SK-N-SH (cell line): ENCODE data around the gene MAPK8IP3. TPM values are rescaled to one million over a fixed set of nuclear protein-coding genes. Genes with fewer than 3 reads are reported as not detected.
"Not testable (repeated sequence)": the region's sequence is repeated elsewhere in the genome, so short reads cannot be mapped to it uniquely, and the experiment has no call there.

ENCODE experiments used
- CTCF ChIA-PET: fragments of 300-600, 350-600 bp; formaldehyde crosslinking; extraction: SDS; loops from one replicate; lab custom pipeline; 2021; lab: Yijun Ruan, JAX
- POLR2A ChIA-PET: fragments of 350-600 bp; sonication (Branson Sonifier 250); formaldehyde crosslinking; extraction: SDS; loops from one replicate; lab custom pipeline; 2020; ENCODE audit warnings: antibody characterized with exemption, inconsistent platforms; lab: Yijun Ruan, JAX
- DNase-seq: peaks from one replicate; pipeline ENCODE4 v3.0.0; 2012
- H2AFZ ChIP-seq: fragments of 200-600 bp; sonication (generic); 2 replicates; pipeline ENCODE4 v1.8.1; 2016; ENCODE audit warnings: antibody characterized with exemption, mild to moderate bottlenecking, low read depth
- H3F3A ChIP-seq: fragments of 200-600 bp; sonication (generic); replicated peaks from 2 replicates; pipeline ENCODE3; 2016; ENCODE audit warnings: antibody characterized with exemption, mild to moderate bottlenecking; ENCODE audit not compliant: insufficient read depth
- H3K27ac ChIP-seq, 2 experiments: fragments of 200-500 bp in 1 of 2; fragments of 200-600 bp in 1 of 2; sonication (Bioruptor generic) in 1 of 2; sonication (generic), shearing (Covaris generic) in 1 of 2; 2 replicates each; pipeline versions ENCODE4 v1.5.1 to v1.6.1; 2014 to 2016; ENCODE audit warnings: low read depth in 2 of 2, inconsistent platforms in 1 of 2, low read length in 1 of 2, mild to moderate bottlenecking in 1 of 2, mixed read lengths in 1 of 2
- H3K27me3 ChIP-seq: fragments of 200-600 bp; sonication (generic), shearing (Covaris generic); 2 replicates; pipeline ENCODE4 v1.6.1; 2016; ENCODE audit warnings: mixed run types; ENCODE audit not compliant: insufficient read depth
- H3K36me3 ChIP-seq, 2 experiments: fragments of 200-500 bp in 1 of 2; fragments of 200-600 bp in 1 of 2; sonication (Bioruptor generic) in 1 of 2; sonication (generic) in 1 of 2; replicated peaks in 1 of 2; 2 replicates each; pipeline versions ENCODE3 to v1.5.1; 2014 to 2016; ENCODE audit warnings: low read length in 1 of 2, mild to moderate bottlenecking in 1 of 2; ENCODE audit not compliant: insufficient read depth in 2 of 2, control insufficient read depth in 1 of 2
- H3K4me1 ChIP-seq, 2 experiments: fragments of 200-500 bp in 1 of 2; fragments of 200-600 bp in 1 of 2; sonication (Bioruptor generic) in 1 of 2; sonication (generic), shearing (Covaris generic) in 1 of 2; 2 replicates each; pipeline versions ENCODE4 v1.5.1 to v1.6.1; 2014 to 2016; ENCODE audit warnings: low read depth in 1 of 2, low read length in 1 of 2, mixed run types in 1 of 2; ENCODE audit not compliant: insufficient read depth in 2 of 2, control insufficient read depth in 1 of 2
- H3K4me2 ChIP-seq: fragments of 200-600 bp; sonication (generic), shearing (Covaris generic); 2 replicates; pipeline ENCODE4 v1.6.1; 2017; ENCODE audit warnings: mixed run types
- H3K4me3 ChIP-seq, 2 experiments: fragments of 200-500 bp in 1 of 2; fragments of 200-600 bp in 1 of 2; sonication (Bioruptor generic) in 1 of 2; sonication (generic), shearing (Covaris generic) in 1 of 2; 2 replicates each; pipeline versions ENCODE4 v1.5.1 to v1.8.1; 2014 to 2016; ENCODE audit warnings: low read depth in 2 of 2, inconsistent platforms in 1 of 2, low read length in 1 of 2, mild to moderate bottlenecking in 1 of 2, mixed read lengths in 1 of 2, moderate library complexity in 1 of 2
- H3K79me2 ChIP-seq: fragments of 200-600 bp; sonication (generic); 2 replicates; pipeline ENCODE4 v1.8.1; 2017; ENCODE audit warnings: mild to moderate bottlenecking; ENCODE audit not compliant: insufficient read depth
- H3K9ac ChIP-seq: fragments of 200-600 bp; sonication (generic); 2 replicates; pipeline ENCODE4 v1.6.1; 2017; ENCODE audit warnings: mixed run types
- H3K9me2 ChIP-seq: fragments of 200-600 bp; sonication (generic); 2 replicates; pipeline ENCODE4 v1.6.1; 2017; ENCODE audit warnings: mixed run types
- H3K9me3 ChIP-seq: fragments of 200-600 bp; sonication (generic); 2 replicates; pipeline ENCODE4 v1.6.1; 2017; ENCODE audit warnings: mixed run types, mild to moderate bottlenecking, moderate library complexity
- H4K20me1 ChIP-seq: fragments of 200-600 bp; sonication (generic); 2 replicates; pipeline ENCODE4 v1.6.1; 2017; ENCODE audit warnings: mild to moderate bottlenecking, mixed run types; ENCODE audit not compliant: insufficient read depth
- NRF1 ChIP-seq: IDR thresholded peaks from 2 replicates; pipeline ENCODE4 v1.6.1; 2012; ENCODE audit warnings: low read depth, mild to moderate bottlenecking, low read length
- REST ChIP-seq: IDR thresholded peaks from 2 replicates; pipeline ENCODE4 v1.6.1; 2012; ENCODE audit warnings: mild to moderate bottlenecking, low read depth, low read length, moderate library complexity
- TAF1 ChIP-seq: IDR thresholded peaks from 2 replicates; pipeline ENCODE4 v1.6.1; 2012; ENCODE audit warnings: low read depth, mild to moderate bottlenecking, low read length, moderate library complexity, borderline replicate concordance
- TEAD4 ChIP-seq: IDR thresholded peaks from 2 replicates; pipeline ENCODE4 v1.4.0; 2012; ENCODE audit warnings: mild to moderate bottlenecking, borderline replicate concordance; ENCODE audit not compliant: insufficient read depth
- WGBS: methylation state at CpG from one replicate; pipeline ENCODE4 v1.1.6; 2017; ENCODE audit warnings: low lambda C conversion rate; 5-methylcytosine and 5-hydroxymethylcytosine counted together
- polyA plus RNA-seq, 3 experiments: library from polyadenylated mRNA; depleted of rRNA; stranded (reverse); fragments of >200 nt; gene quantifications; 2 replicates each; pipeline ENCODE4 v1.2.3, GENCODE V29; 2012

MAPK8IP3 gene
- polyA plus RNA-seq, 1 of the 3 experiments (the other 2 are of a cell fraction) = 57.3 TPM

GRCh38 chr16:1715220-1715619 lies 9.2 kb downstream of the MAPK8IP3 start (continued):
- TF ChIP-seq REST = no peak
- TF ChIP-seq NRF1 = no peak
- TF ChIP-seq TEAD4 = no peak
- no peak for TF ChIP-seq TAF1

GRCh38 chr16:1718236-1718635 lies 12.2 kb downstream of the MAPK8IP3 start:
- Histone ChIP-seq H4K20me1 (peaks cover 22% of the 10 kb centered on the region), H3K79me2 (peaks cover 97% of the 10 kb centered on the region), H3K4me1 (peaks cover 0 to 12% of the 10 kb centered on the region in 2 experiments; a peak in 3 of 4 replicates), H3F3A (peaks cover 22% of the 10 kb centered on the region)
- H3K9me2 ChIP-seq, H3K27me3 ChIP-seq, H3K9me3 ChIP-seq, H3K4me3 ChIP-seq, H2AFZ ChIP-seq, CTCF ChIA-PET, H3K4me2 ChIP-seq, H3K36me3 ChIP-seq, H3K9ac ChIP-seq, POLR2A ChIA-PET, H3K27ac ChIP-seq, DNase-seq: not testable (repeated sequence)
- 76% methylated on average over 10 of the region's 10 CpGs for WGBS

- POLR2A ChIA-PET, H3K9me3 ChIP-seq, H2AFZ ChIP-seq, H3K27ac ChIP-seq, H3K27me3 ChIP-seq, H3K4me3 ChIP-seq, H3K4me2 ChIP-seq, DNase-seq, CTCF ChIA-PET, H3K36me3 ChIP-seq, H3K9ac ChIP-seq, H3K9me2 ChIP-seq: not testable (repeated sequence)
- peaks cover 0 to 15% of the 10 kb centered on the region in 2 experiments; a peak in 3 of 4 replicates for H3K4me1 ChIP-seq
- H3F3A ChIP-seq = peaks cover 22% of the 10 kb centered on the region
- peaks cover 13% of the 10 kb centered on the region for H4K20me1 ChIP-seq
- peaks cover 97% of the 10 kb centered on the region for H3K79me2 ChIP-seq
- 91% methylated on average over 12 of the region's 12 CpGs for WGBS
Observed at GRCh38 chr16:1719559-1720229, 13.7 kb downstream of the MAPK8IP3 start.
